Cerebellar nuclear complex (tissue), 1 donor: ENCODE results near the gene ZNF24.

Experiments
- DNase-seq, 2 experiments: peaks; one replicate each; lab custom pipeline; 2025; lab: John Stamatoyannopoulos, UW

ZNF24 gene

GRCh38 chr18:35352778-35353177 lies 8.6 kb upstream of the ZNF24 start:
- DNase-seq = no peak

- no peak for DNase-seq
Observed at GRCh38 chr18:35352283-35352682, 8.1 kb upstream of the ZNF24 start.

GRCh38 chr18:35348001-35348400 lies 3.8 kb upstream of the ZNF24 start:
- DNase-seq = no peak

- DNase-seq = no peak
Observed at GRCh38 chr18:35345950-35346349, 1.7 kb upstream of the ZNF24 start.

GRCh38 chr18:35345460-35345921 lies 1.3 kb upstream of the ZNF24 start:
- no peak for DNase-seq

- DNase-seq = no peak
Observed at GRCh38 chr18:35344736-35345459, 678 bp upstream of the ZNF24 start.

GRCh38 chr18:35343488-35343935 lies 708 bp downstream of the ZNF24 start:
- DNase-seq = no peak

- DNase-seq = no peak
Observed at GRCh38 chr18:35337286-35337685, 6.9 kb downstream of the ZNF24 start.

- no peak for DNase-seq
Observed at GRCh38 chr18:35335866-35336265, 8.4 kb downstream of the ZNF24 start.

- no peak for DNase-seq
Observed at GRCh38 chr18:35334821-35335220, 9.4 kb downstream of the ZNF24 start.

GRCh38 chr18:35334212-35334611 lies 10.0 kb downstream of the ZNF24 start:
- DNase-seq = no peak

GRCh38 chr18:35331367-35332087 lies 12.7 kb downstream of the ZNF24 start:
- no peak for DNase-seq

GRCh38 chr18:35328868-35329267 lies 15.4 kb downstream of the ZNF24 start:
- no peak for DNase-seq

- DNase-seq = no peak
Observed at GRCh38 chr18:35326695-35327387, 17.4 kb downstream of the ZNF24 start.

GRCh38 chr18:35324926-35325655 lies 19.1 kb downstream of the ZNF24 start:
- no peak for DNase-seq

GRCh38 chr18:35322486-35323458 lies 21.4 kb downstream of the ZNF24 start:
- DNase-seq = no peak

- no peak for DNase-seq
Observed at GRCh38 chr18:35311496-35311895, 32.7 kb downstream of the ZNF24 start.

GRCh38 chr18:35306588-35307250 lies 37.5 kb downstream of the ZNF24 start:
- DNase-seq = no peak

GRCh38 chr18:35303610-35304009 lies 40.6 kb downstream of the ZNF24 start:
- no peak for DNase-seq

- DNase-seq = no peak
Observed at GRCh38 chr18:35296060-35296459, 48.2 kb downstream of the ZNF24 start.
